HepG2 (cell line): ENCODE results near the gene CRYM. TPM values are rescaled to one million over a fixed set of nuclear protein-coding genes. Genes with fewer than 3 reads are reported as not detected.

Source experiments
- AKAP8 ChIP-seq: sonication (generic); formaldehyde crosslinking; IDR thresholded peaks from 2 replicates; pipeline ENCODE4 v1.5.1; 2020; ENCODE audit warnings: mild to moderate bottlenecking, missing genetic modification reagents
- E2F2 ChIP-seq: sonication (generic); formaldehyde crosslinking; IDR thresholded peaks from 2 replicates; pipeline ENCODE4 v1.4.0; 2020; ENCODE audit warnings: missing genetic modification reagents, borderline replicate concordance
- EP300 ChIP-seq, 3 experiments: sonication (generic) in 1 of 3; formaldehyde crosslinking in 1 of 3; IDR thresholded peaks; 2 replicates each; pipeline versions ENCODE4 v1.5.1 to v1.6.1; 2011 to 2020; ENCODE audit warnings: low read depth in 2 of 3, low read length in 2 of 3, borderline replicate concordance in 1 of 3, improper control_type of control experiment in 1 of 3, mild to moderate bottlenecking in 1 of 3, missing genetic modification reagents in 1 of 3, moderate library complexity in 1 of 3
- ETS1 ChIP-seq: sonication (generic); formaldehyde crosslinking; IDR thresholded peaks from 2 replicates; pipeline ENCODE4 v1.4.0; 2020; ENCODE audit warnings: missing genetic modification reagents
- GABPA ChIP-seq, 2 experiments: IDR thresholded peaks; 2 replicates each; pipeline ENCODE4 v1.6.1; 2011 to 2016; ENCODE audit warnings: low read depth in 2 of 2, low read length in 1 of 2, missing biosample characterization in 1 of 2, missing genetic modification characterization in 1 of 2
- GPN1 ChIP-seq: sonication (generic); formaldehyde crosslinking; IDR thresholded peaks from 2 replicates; pipeline ENCODE4 v1.5.1; 2020; ENCODE audit warnings: missing genetic modification reagents, borderline replicate concordance
- MIXL1 ChIP-seq: IDR thresholded peaks from 2 replicates; pipeline ENCODE4 v1.6.1; 2016
- SMAD3 ChIP-seq: sonication (generic); formaldehyde crosslinking; IDR thresholded peaks from 2 replicates; pipeline ENCODE4 v1.4.0; 2020; ENCODE audit warnings: missing genetic modification reagents
- STAT6 ChIP-seq: sonication (generic); formaldehyde crosslinking; IDR thresholded peaks from 2 replicates; pipeline ENCODE4 v1.4.0; 2020; ENCODE audit warnings: missing genetic modification reagents, mild to moderate bottlenecking, borderline replicate concordance
- TCF7L2 ChIP-seq: IDR thresholded peaks from 2 replicates; pipeline ENCODE4 v1.6.1; 2011; ENCODE audit warnings: mild to moderate bottlenecking, low read depth, low read length, moderate library complexity
- TSC22D2 ChIP-seq: sonication (generic); formaldehyde crosslinking; IDR thresholded peaks from 2 replicates; pipeline ENCODE4 v1.5.1; 2020; ENCODE audit warnings: missing genetic modification reagents, mild to moderate bottlenecking, borderline replicate concordance
- ZGPAT ChIP-seq: IDR thresholded peaks from 2 replicates; pipeline ENCODE4 v1.6.1; 2016; ENCODE audit warnings: mild to moderate bottlenecking
- ZNF20 ChIP-seq: sonication (generic); formaldehyde crosslinking; IDR thresholded peaks from 2 replicates; pipeline ENCODE4 v1.4.0; 2020; ENCODE audit warnings: mild to moderate bottlenecking, moderate library complexity, missing genetic modification reagents
- ZNF329 ChIP-seq: sonication (generic); formaldehyde crosslinking; IDR thresholded peaks from 2 replicates; pipeline ENCODE4 v1.9.0; 2021; ENCODE audit warnings: low read depth, mild to moderate bottlenecking, missing genetic modification reagents
- ZNF460 ChIP-seq: sonication (generic); formaldehyde crosslinking; IDR thresholded peaks from 2 replicates; pipeline ENCODE4 v1.5.1; 2020; ENCODE audit warnings: missing genetic modification reagents, mild to moderate bottlenecking, borderline replicate concordance
- ZNF589 ChIP-seq: sonication (generic); formaldehyde crosslinking; conservative IDR thresholded peaks from 2 replicates; pipeline ENCODE4 v1.8.0; 2022; ENCODE audit warnings: mild to moderate bottlenecking, moderate library complexity, missing genetic modification reagents
- ZNF607 ChIP-seq: sonication (generic); formaldehyde crosslinking; IDR thresholded peaks from 2 replicates; pipeline ENCODE4 v1.5.1; 2020; ENCODE audit warnings: missing genetic modification reagents, mild to moderate bottlenecking, borderline replicate concordance
- ZNF629 ChIP-seq: sonication (generic); formaldehyde crosslinking; conservative IDR thresholded peaks from 2 replicates; pipeline ENCODE4 v1.5.0; 2020; ENCODE audit warnings: missing genetic modification reagents
- ZNF792 ChIP-seq: IDR thresholded peaks from 2 replicates; pipeline ENCODE4 v1.6.1; 2016
- polyA plus RNA-seq, 8 experiments: library from polyadenylated mRNA; depleted of rRNA in 3 of 8; stranded (reverse) in 7 of 8; unstranded in 1 of 8; fragments of >200 nt; fragmentation: Illumina TruSeq in 4 of 8; extraction: Trizol in 4 of 8; gene quantifications; 2 replicates each; pipeline versions ENCODE4 v1.2.1 to v1.2.3, GENCODE V29; 2011 to 2016; ENCODE audit warnings: low read depth in 4 of 8, missing spikeins in 1 of 8, mixed read lengths in 1 of 8; ENCODE audit not compliant: insufficient read depth in 1 of 8
- total RNA-seq, 5 experiments: library from RNA; depleted of rRNA; stranded (reverse); fragments of >200 nt; fragmentation: Illumina TruSeq; extraction: Trizol; gene quantifications; 2 replicates each; pipeline ENCODE4 v1.2.3, GENCODE V29; 2016; ENCODE audit warnings: low read depth in 1 of 5
- TF ChIP-seq, protein P1 (sequence below): sonication (generic); formaldehyde crosslinking; IDR thresholded peaks from 2 replicates; pipeline ENCODE4 v1.5.1; 2020; ENCODE audit warnings: missing genetic modification reagents, mild to moderate bottlenecking, borderline replicate concordance

Gene CRYM
- total and polyA plus RNA-seq, 2 of the 13 experiments (the other 11 are each of a cell fraction or from before 2014, with no cell fraction given) = 1.9 to 2.2 TPM

DNA sequence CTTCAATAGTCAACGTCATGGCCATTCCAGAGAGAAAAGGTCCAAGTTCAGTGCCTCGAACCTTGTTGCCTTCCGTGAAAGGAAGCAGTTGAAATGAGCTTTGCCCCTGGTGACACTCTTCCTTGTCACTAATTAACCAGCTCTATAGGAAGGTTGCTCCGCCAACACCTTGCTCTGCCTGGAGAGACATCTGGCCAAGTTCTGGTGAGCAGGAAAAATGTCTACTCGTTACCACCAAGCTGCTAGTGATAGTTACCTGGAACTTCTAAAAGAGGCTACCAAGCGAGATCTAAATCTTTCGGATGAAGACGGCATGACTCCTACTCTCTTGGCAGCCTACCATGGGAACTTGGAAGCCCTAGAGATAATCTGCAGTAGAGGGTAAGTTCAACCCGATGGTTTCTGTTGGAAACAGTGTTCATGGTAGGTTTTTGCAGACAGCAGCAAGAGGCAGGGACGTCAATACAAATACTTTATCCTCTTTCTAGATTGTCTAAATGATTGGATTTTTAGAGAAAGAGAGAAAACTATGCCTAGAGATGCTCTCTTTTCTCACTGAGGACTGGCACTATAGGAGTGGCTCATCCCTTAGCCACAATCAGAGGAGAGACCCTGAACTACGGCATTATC lies 44.5 kb downstream of the CRYM start, which contains the start of gene ANKS4B (continued):
- TF ChIP-seq ZNF460 (CRISPR knock-in tag) (no peak), ZNF629 (peak; percentile 63), SMAD3 (CRISPR knock-in tag) (peak; percentile 88), GABPA (IDR thresholded peaks at IDR 0.05; ENCODE audit: low read depth, low read length) (no peak), GABPA (CRISPR knock-in tag; IDR thresholded peaks at IDR 0.05; ENCODE audit: low read depth) (peak; percentile 72), ZNF607 (0 out of 2 replicates have a peak, but pooled peaks have one; percentile 47), TCF7L2 (no peak), ZNF792 (CRISPR knock-in tag) (peak; percentile 92), EP300 (IDR thresholded peaks at IDR 0.05; ENCODE audit: low read depth in 2 of 2, low read length in 2 of 2) (peak in 1 of 2 experiments; percentile 89; a peak in 2 of 4 replicates), EP300 (CRISPR knock-in tag; IDR thresholded peaks at IDR 0.05; ENCODE audit: borderline replicate concordance) (peak; percentile 85), ZNF20 (CRISPR knock-in tag) (no peak), STAT6 (CRISPR knock-in tag) (0 out of 2 replicates have a peak, but pooled peaks have one; percentile 73), TSC22D2 (0 out of 2 replicates have a peak, but pooled peaks have one; percentile 58), E2F2 (no peak), ZNF589 (CRISPR knock-in tag) (no peak), AKAP8 (peak; percentile 70; the same call in 1 of the 2 replicates), ZGPAT (CRISPR knock-in tag) (peak; percentile 89), GPN1 (CRISPR knock-in tag) (no peak), MIXL1 (CRISPR knock-in tag) (peak; percentile 100), ETS1 (no peak), ZNF329 (no peak)
- TF ChIP-seq, protein P1, sequence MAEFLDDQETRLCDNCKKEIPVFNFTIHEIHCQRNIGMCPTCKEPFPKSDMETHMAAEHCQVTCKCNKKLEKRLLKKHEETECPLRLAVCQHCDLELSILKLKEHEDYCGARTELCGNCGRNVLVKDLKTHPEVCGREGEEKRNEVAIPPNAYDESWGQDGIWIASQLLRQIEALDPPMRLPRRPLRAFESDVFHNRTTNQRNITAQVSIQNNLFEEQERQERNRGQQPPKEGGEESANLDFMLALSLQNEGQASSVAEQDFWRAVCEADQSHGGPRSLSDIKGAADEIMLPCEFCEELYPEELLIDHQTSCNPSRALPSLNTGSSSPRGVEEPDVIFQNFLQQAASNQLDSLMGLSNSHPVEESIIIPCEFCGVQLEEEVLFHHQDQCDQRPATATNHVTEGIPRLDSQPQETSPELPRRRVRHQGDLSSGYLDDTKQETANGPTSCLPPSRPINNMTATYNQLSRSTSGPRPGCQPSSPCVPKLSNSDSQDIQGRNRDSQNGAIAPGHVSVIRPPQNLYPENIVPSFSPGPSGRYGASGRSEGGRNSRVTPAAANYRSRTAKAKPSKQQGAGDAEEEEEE (CRISPR knock-in tag) = peak; percentile 86; the same call in 1 of the 2 replicates
